ENCODE results near the gene ZNF785. TPM values are rescaled to one million over a fixed set of nuclear protein-coding genes. Genes with fewer than 3 reads are reported as not detected.

Gene ZNF785
- total and polyA plus RNA-seq, 9 donors = 7.0 to 29.4 (median 19.9) TPM

DNA sequence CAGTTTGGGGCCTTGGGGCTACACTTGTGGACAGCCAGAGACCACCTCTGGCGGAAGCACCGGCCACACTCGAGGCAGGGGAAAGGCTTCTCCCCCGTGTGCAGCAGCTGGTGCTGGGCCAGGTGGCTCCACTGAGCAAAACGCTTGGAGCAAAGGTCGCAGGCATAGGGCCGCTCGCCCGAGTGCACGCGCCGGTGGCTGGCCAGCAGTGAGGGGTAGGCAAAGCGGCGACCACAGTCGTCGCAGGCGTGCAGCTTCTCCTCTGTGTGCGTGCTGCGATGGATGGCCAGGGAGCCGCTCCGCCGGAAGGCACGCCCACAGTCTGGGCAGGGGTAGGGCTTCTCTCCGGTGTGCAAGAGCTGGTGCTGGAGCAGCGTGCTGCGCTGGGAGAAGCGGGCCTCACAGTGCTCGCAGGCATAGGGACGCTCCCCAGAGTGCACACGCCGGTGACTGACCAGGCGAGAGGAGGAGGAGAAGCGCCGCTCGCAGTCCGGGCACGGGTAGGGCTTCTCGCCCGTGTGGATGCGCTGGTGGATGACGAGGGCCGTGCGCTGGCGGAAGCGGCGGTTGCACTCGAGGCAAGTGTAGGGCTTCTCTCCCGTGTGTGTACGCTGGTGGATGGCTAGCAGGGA lies 18.9 kb upstream of the ZNF785 start:
- 85 to 87% (median 86%) methylated on average over 48 to 49 of the region's 49 CpGs for WGBS, 3 donors

DNA sequence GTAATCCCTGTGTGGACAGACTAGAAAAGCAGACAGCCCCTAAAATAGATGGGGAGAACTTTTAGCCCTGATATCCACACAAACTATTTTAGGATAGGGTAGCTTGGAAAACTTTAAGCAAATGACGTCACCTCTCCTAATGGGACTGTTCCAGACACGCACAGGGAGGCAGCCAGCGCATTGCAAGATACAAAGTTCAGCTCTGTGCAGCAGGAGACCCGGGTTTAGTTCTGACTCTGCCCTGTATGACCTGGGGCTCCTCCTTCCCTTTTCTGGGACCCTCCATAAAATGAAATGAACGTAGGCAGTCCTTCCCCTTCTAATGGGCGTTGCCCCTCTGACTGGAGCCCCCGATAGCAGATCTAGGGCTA lies 18.4 kb upstream of the ZNF785 start:
- TF ChIP-seq EP300 (IDR thresholded peaks at IDR 0.05) = no peak
- TF ChIP-seq, protein P1, sequence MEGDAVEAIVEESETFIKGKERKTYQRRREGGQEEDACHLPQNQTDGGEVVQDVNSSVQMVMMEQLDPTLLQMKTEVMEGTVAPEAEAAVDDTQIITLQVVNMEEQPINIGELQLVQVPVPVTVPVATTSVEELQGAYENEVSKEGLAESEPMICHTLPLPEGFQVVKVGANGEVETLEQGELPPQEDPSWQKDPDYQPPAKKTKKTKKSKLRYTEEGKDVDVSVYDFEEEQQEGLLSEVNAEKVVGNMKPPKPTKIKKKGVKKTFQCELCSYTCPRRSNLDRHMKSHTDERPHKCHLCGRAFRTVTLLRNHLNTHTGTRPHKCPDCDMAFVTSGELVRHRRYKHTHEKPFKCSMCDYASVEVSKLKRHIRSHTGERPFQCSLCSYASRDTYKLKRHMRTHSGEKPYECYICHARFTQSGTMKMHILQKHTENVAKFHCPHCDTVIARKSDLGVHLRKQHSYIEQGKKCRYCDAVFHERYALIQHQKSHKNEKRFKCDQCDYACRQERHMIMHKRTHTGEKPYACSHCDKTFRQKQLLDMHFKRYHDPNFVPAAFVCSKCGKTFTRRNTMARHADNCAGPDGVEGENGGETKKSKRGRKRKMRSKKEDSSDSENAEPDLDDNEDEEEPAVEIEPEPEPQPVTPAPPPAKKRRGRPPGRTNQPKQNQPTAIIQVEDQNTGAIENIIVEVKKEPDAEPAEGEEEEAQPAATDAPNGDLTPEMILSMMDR (IDR thresholded peaks at IDR 0.05) = no peak
- no peak for TF ChIP-seq POLR2A (IDR thresholded peaks at IDR 0.05)
- Histone ChIP-seq H3K27me3 (no peaks in the 10 kb centered on the region), H3K27ac (no peak overlapping the region), H3K9me3 (no peaks in the 10 kb centered on the region), H3K4me1 (ENCODE audit: insufficient read depth) (peaks cover under 1% of the 10 kb centered on the region), H3K36me3 (no peaks in the 10 kb centered on the region), H3K4me3 (no peak overlapping the region)
- 78 to 87% (median 79%) methylated on average over 7 of the region's 7 CpGs for WGBS, 3 donors
- DNase-seq = no peak
- intact Hi-C loops (cut with DNase I) = no loop called here

More for the DNA sequence above, 18.9 kb upstream of the ZNF785 start:
- Histone ChIP-seq H3K4me1 (ENCODE audit: insufficient read depth) (peaks cover 4% of the 10 kb centered on the region), H3K27ac (no peak overlapping the region), H3K9me3 (no peaks in the 10 kb centered on the region), H3K4me3 (no peak overlapping the region), H3K27me3 (no peaks in the 10 kb centered on the region), H3K36me3 (no peaks in the 10 kb centered on the region)
- DNase-seq = no peak
- TF ChIP-seq, protein P1 (IDR thresholded peaks at IDR 0.05) = no peak
- TF ChIP-seq POLR2A (IDR thresholded peaks at IDR 0.05) = no peak
- TF ChIP-seq EP300 (IDR thresholded peaks at IDR 0.05) = no peak
- intact Hi-C loops (cut with DNase I) = no loop called here

DNA sequence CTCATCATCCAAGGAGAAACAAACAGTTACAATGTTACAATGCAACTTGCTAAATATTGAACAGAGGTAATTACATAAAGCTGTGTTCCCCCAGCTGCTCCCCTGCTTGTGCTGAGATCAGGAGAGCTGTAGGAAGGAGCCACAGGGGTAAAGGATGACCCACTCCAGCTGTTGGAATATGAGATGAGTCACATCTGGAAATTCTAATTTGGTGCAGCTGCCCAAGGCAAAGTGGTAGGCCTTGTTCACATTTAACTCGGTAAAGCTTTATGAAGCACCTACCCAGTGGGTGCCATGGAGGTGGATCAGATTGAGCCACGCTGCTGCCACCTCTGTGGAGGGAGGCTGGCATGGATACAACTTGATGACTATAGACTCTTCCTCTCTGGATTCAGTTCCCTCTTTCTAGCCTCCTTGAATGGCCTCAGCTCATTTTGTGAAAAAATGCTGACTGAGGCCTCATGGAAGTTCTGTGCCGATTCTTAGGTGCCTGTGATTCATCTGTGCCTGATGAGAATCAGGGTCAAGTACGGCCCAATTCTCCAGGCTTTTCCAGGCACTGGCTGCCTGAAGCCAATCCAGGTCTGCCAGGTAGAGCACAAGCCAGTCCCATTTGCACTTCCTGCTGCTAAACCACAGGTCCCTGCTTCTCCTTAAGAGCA lies 17.2 kb upstream of the ZNF785 start:
- TF ChIP-seq, protein P1 (IDR thresholded peaks at IDR 0.05) = no peak
- TF ChIP-seq POLR2A (IDR thresholded peaks at IDR 0.05) (no peak), EP300 (IDR thresholded peaks at IDR 0.05) (no peak)
- 28 to 37% (median 30%) methylated on average over 4 of the region's 4 CpGs for WGBS, 3 donors
- Histone ChIP-seq H3K4me3 (no peak overlapping the region), H3K9me3 (no peaks in the 10 kb centered on the region), H3K27ac (no peak overlapping the region), H3K4me1 (ENCODE audit: insufficient read depth) (no peaks in the 10 kb centered on the region), H3K36me3 (no peaks in the 10 kb centered on the region), H3K27me3 (no peaks in the 10 kb centered on the region)
- no peak for DNase-seq
- intact Hi-C loops (cut with DNase I) = no loop called here

DNA sequence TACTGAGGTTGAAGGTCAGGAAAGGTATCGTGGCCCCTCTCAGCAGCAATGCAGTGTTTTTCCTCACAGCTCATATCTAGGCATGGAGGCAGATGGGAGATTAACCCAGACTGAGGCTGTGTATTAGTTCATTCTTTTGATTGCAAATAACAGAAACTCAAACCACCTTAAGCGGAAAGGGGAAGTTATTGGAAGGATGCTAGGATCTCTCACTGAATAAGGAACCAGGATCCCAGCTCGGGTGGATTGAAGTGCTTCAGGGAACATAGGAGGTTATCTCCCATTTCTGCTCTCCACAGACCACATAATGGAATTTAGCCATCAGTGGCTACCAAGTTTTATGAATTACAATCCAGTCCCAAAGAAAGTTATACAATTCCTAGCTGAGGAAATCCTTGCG lies 16.5 kb upstream of the ZNF785 start:
- no peaks in the 10 kb centered on the region for H3K27me3 ChIP-seq
- DNase-seq = no peak
- no peak overlapping the region for H3K4me3 ChIP-seq
- H3K9me3 ChIP-seq = no peaks in the 10 kb centered on the region
- no peaks in the 10 kb centered on the region for H3K36me3 ChIP-seq
- intact Hi-C loops (cut with DNase I) = no loop called here
- H3K4me1 ChIP-seq (ENCODE audit: insufficient read depth) = no peaks in the 10 kb centered on the region
- WGBS, 3 donors = 66 to 79% (median 69%) methylated on average over 4 of the region's 4 CpGs
- H3K27ac ChIP-seq = no peak overlapping the region
- no peak for TF ChIP-seq POLR2A (IDR thresholded peaks at IDR 0.05)
- TF ChIP-seq, protein P1 (IDR thresholded peaks at IDR 0.05) = no peak
- no peak for TF ChIP-seq EP300 (IDR thresholded peaks at IDR 0.05)
